Esophagus muscularis mucosa (tissue), 4 donors: ENCODE results near the gene PCBD2.
"Not testable (repeated sequence)": the region's sequence is repeated elsewhere in the genome, so short reads cannot be mapped to it uniquely, and the experiment has no call there.

Experiments
- EP300 ChIP-seq: sonication (generic); formaldehyde crosslinking; IDR thresholded peaks from one replicate; pipeline ENCODE4 v1.6.1; 2017; ENCODE audit warnings: antibody characterized with exemption
- POLR2AphosphoS5 ChIP-seq, 2 donors: sonication (generic); formaldehyde crosslinking; IDR thresholded peaks; one replicate each; pipeline ENCODE4 v1.6.1; 2017; ENCODE audit warnings: antibody characterized with exemption in 2 of 2
- TF ChIP-seq, protein P1 (sequence below), 3 experiments: fragments of 200-600 bp in 2 of 3; fragments of 450-650 bp in 1 of 3; sonication (generic) in 2 of 3; IDR thresholded peaks; one replicate each; pipeline ENCODE4 v1.5.1; 2017 to 2019; ENCODE audit warnings: antibody characterized with exemption in 3 of 3, mild to moderate bottlenecking in 2 of 3, moderate library complexity in 1 of 3

DNA sequence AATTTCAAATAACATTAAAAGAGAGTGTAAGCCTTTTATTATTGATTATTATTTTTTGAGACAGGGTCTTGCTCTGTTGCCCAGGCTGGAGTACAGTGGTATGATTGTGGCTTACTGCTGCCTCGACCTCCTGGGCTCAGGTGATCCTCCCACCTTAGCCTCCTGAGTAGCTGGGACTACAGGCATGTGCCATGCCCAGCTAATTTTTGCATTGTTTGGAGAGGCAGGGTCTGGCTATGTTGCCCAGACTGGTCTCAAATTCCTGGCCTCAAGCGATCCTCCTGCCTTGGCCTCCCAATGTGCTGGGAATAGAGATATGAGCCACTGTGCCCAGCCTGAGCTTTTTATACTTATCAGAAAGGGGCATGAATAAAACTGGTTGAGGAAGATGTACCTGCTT, 5.8 kb downstream of the PCBD2 start:
- TF ChIP-seq, protein P1, sequence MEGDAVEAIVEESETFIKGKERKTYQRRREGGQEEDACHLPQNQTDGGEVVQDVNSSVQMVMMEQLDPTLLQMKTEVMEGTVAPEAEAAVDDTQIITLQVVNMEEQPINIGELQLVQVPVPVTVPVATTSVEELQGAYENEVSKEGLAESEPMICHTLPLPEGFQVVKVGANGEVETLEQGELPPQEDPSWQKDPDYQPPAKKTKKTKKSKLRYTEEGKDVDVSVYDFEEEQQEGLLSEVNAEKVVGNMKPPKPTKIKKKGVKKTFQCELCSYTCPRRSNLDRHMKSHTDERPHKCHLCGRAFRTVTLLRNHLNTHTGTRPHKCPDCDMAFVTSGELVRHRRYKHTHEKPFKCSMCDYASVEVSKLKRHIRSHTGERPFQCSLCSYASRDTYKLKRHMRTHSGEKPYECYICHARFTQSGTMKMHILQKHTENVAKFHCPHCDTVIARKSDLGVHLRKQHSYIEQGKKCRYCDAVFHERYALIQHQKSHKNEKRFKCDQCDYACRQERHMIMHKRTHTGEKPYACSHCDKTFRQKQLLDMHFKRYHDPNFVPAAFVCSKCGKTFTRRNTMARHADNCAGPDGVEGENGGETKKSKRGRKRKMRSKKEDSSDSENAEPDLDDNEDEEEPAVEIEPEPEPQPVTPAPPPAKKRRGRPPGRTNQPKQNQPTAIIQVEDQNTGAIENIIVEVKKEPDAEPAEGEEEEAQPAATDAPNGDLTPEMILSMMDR (IDR thresholded peaks at IDR 0.05): not testable (repeated sequence)
- not testable (repeated sequence) for TF ChIP-seq POLR2AphosphoS5 (IDR thresholded peaks at IDR 0.05); EP300
